Neural progenitor cell (in vitro differentiated cells): ENCODE measurements around the gene CYB5A.

Experiments used
- CTCF ChIP-seq: fragments of 200-600 bp; sonication (generic); IDR thresholded peaks from 2 replicates; pipeline ENCODE4 v1.5.1; 2017; ENCODE audit warnings: antibody characterized with exemption, mild to moderate bottlenecking
- EZH2 ChIP-seq: fragments of 200-600 bp; sonication (generic); IDR thresholded peaks from 2 replicates; pipeline ENCODE4 v1.6.1; 2017; ENCODE audit warnings: antibody characterized with exemption, mild to moderate bottlenecking, moderate library complexity

- TF ChIP-seq EZH2, result no peak
- TF ChIP-seq CTCF, result no peak
Measured at GRCh38 chr18:74259347-74259746, 32.4 kb downstream of the CYB5A start.
